SJCRH30 (cell line): Measurements from ENCODE around the gene TTF1. TPM values are rescaled to one million over a fixed set of nuclear protein-coding genes. Genes with fewer than 3 reads are reported as not detected.

Source experiments
- DNase-seq, 2 experiments: peaks; one replicate each; pipeline ENCODE4 v3.0.0-alpha.2; 2015 to 2020
- H3K27ac ChIP-seq: fragments of 250-450 bp; sonication (Bioruptor Pico); 2 replicates; pipeline ENCODE4 v1.5.1; 2020; ENCODE audit warnings: mild to moderate bottlenecking, moderate library complexity
- H3K27me3 ChIP-seq: fragments of 250-450 bp; sonication (Bioruptor Pico); 2 replicates; pipeline ENCODE4 v1.5.1; 2020; ENCODE audit warnings: mild to moderate bottlenecking, moderate library complexity
- H3K36me3 ChIP-seq: fragments of 250-450 bp; sonication (Bioruptor Pico); 2 replicates; pipeline ENCODE4 v1.5.1; 2020; ENCODE audit warnings: mild to moderate bottlenecking, moderate library complexity
- H3K4me1 ChIP-seq: fragments of 250-450 bp; sonication (Bioruptor Pico); 2 replicates; pipeline ENCODE4 v1.5.1; 2020; ENCODE audit warnings: mild to moderate bottlenecking, moderate library complexity
- H3K4me3 ChIP-seq: fragments of 250-450 bp; sonication (Bioruptor Pico); 2 replicates; pipeline ENCODE4 v1.5.1; 2020; ENCODE audit warnings: mild to moderate bottlenecking, moderate library complexity
- H3K9me3 ChIP-seq: fragments of 250-450 bp; sonication (Bioruptor Pico); replicated peaks from 2 replicates; pipeline ENCODE4 v1.5.1; 2020; ENCODE audit warnings: mild to moderate bottlenecking, moderate library complexity
- total RNA-seq: library from RNA; depleted of rRNA; stranded (reverse); fragments of >200 nt; shearing (Covaris generic); gene quantifications from 2 replicates; pipeline ENCODE4 v1.2.3, GENCODE V29; 2014

The TTF1 gene
- total RNA-seq, 1 experiment from 2014 or later, result 25.9 TPM

DNA sequence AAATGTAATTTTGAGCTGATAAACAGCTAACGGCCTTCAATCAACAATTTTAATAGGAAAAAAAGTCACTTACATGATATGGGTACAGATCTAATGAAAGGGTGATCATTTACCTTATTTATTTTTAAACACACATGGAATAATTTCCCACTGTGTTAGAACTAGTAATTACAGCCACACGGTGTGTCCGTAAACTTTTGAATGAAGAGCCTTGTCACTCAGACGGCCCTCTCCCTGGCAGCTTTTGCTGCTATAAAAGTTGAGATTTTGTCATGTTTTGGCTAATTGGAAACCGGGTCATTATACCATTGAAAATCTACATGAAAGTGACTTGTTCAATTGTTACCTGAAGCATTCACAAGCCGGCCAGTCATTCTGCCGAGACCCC, 19.0 kb upstream of the TTF1 start:
- Histone ChIP-seq H3K27ac (no peak overlapping the region), H3K4me1 (no peaks in the 10 kb centered on the region), H3K9me3 (no peaks in the 10 kb centered on the region), H3K27me3 (peaks cover 47% of the 10 kb centered on the region), H3K36me3 (no peaks in the 10 kb centered on the region), H3K4me3 (no peak overlapping the region)
- DNase-seq, result no peak

DNA sequence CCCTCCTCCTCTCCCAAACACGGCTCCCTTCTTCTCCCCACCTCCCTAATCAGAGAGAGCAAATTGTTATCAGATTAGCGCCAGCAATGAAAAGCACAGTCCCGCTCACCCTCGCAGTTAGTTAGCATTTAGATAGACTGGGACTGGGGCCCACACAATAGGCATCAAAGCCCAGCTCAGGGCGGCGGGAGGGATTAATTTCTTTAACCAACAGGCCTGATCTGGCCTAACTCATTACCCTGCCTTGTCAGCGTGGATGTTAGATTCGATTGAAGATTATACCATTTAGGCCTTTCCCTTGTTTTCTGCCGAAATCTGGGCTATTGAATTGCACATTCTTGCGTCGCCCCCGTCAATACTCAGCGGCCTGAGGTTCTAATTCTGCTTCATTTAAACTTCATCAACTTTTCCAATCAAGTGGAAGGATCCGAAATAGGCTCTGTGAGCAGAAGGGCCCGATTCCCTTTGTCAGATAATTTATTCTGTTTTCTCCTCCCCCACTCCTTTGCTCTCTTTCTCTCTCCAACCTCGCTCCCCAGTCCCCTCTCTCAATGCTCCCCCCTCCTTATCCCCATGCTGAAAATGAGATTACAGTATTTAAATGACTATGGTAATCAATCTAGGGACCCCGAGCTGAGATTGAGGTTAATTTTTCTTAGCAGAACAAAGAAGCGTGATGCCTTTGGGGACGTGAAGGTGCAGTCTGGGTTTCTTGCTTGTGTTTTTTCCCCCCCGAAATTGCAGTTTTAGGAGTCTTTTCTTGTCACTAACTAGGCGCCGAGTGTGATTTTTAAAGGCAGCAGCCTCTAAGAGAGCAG, 18.4 kb upstream of the TTF1 start:
- DNase-seq, result no peak
- Histone ChIP-seq H3K4me1 (no peaks in the 10 kb centered on the region), H3K9me3 (no peaks in the 10 kb centered on the region), H3K4me3 (no peak overlapping the region), H3K36me3 (no peaks in the 10 kb centered on the region), H3K27ac (no peak overlapping the region), H3K27me3 (peaks cover 45% of the 10 kb centered on the region)

DNA sequence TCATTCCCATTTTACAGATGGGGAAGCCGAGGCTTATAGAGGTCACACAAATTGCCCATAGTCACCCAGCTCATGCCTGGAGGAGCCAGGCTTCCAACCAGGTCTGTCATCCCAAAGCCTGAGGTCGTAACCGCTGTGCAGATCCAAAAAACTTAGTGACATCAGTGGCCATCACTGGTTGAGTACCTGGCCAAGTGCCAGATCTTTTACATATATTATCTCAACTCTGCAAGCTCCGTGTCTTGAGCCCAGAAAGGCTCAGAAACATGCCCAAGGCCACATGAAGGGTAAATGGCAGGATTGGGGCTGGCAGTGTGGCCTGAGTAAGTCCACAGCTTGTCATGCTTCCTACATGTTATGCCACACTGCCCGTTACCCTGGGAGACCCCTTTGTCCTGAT, 16.9 kb upstream of the TTF1 start:
- H3K4me3 ChIP-seq, result no peak overlapping the region
- no peak overlapping the region for H3K27ac ChIP-seq
- peaks cover 49% of the 10 kb centered on the region for H3K27me3 ChIP-seq
- no peaks in the 10 kb centered on the region for H3K36me3 ChIP-seq
- no peak for DNase-seq
- H3K9me3 ChIP-seq, result no peaks in the 10 kb centered on the region
- no peaks in the 10 kb centered on the region for H3K4me1 ChIP-seq

DNA sequence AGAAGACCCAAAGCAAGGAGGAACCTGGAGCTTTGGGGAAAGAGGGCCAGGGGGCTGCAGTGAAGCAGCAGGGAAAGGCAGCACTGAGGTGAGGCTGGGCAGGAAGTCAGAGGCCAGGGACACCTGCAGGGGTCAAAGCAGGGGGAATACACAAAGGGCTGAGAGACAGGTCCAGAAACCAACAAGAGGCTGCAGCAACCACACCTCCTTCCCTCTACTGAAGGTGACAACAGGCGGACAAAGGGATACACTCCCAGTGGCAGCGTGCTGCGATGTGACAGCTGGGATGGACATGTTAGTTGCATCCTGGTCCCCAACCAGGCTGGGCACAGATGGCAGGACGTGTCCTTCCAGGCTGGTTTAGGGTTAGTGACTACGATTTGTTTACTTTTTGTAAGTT, 15.9 kb upstream of the TTF1 start:
- DNase-seq, result no peak
- Histone ChIP-seq H3K4me1 (no peaks in the 10 kb centered on the region), H3K27ac (no peak overlapping the region), H3K27me3 (peaks cover 50% of the 10 kb centered on the region), H3K9me3 (no peaks in the 10 kb centered on the region), H3K36me3 (no peaks in the 10 kb centered on the region), H3K4me3 (no peak overlapping the region)

DNA sequence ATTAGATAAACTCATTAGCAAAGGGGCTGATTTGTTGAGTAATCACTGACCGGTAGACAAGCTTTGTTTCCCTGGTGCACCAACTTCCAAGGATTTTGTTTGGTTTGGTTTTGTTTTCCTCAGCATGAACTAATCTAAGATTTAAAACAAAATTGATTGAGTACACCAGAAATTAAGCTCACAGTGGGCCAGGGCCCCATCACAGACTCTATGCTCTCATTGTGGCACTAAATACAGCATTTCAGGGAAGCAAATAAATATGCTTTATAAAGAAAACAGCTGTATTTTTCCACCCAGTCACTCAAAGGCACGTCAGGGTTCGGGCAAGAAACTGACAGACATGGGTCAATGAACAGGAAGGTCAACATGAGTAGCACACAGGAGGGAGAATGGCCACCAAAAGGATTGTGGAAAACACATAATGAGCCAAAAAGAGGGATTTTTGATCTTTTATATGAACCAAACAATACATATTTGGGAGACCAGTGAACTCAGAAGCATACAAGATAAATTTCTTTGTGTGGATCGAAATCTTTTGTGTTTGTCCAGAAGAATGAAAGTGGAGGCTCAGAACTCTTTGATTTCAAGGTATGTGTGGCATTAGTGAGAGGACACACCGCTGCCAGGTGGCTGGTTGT, 12.2 kb upstream of the TTF1 start:
- Histone ChIP-seq H3K4me3 (no peak overlapping the region), H3K36me3 (no peaks in the 10 kb centered on the region), H3K27me3 (peaks cover 37% of the 10 kb centered on the region), H3K4me1 (no peaks in the 10 kb centered on the region), H3K9me3 (no peaks in the 10 kb centered on the region), H3K27ac (no peak overlapping the region)
- no peak for DNase-seq

DNA sequence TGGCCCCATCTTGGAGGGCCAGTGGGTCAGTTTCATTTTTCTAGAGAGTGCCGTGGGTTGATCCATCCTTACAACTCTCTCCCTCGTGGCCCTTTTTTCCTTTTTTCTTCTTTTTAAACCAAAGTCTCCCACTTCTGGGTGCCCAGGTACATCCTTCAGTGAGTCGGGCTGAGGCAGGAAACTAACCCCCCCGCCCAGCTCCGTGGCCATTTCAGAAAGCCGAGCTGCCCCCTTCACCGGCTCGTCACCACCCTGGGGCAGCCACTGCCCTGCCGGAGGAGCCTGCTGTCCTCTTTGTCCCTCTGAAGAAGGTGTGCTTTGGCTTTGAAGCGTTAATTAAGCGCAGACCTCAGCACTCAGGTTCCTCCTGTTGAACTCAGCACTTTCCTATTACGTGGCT, 8.5 kb upstream of the TTF1 start:
- Histone ChIP-seq H3K9me3 (no peaks in the 10 kb centered on the region), H3K27ac (no peak overlapping the region), H3K27me3 (peaks cover 30% of the 10 kb centered on the region)

DNA sequence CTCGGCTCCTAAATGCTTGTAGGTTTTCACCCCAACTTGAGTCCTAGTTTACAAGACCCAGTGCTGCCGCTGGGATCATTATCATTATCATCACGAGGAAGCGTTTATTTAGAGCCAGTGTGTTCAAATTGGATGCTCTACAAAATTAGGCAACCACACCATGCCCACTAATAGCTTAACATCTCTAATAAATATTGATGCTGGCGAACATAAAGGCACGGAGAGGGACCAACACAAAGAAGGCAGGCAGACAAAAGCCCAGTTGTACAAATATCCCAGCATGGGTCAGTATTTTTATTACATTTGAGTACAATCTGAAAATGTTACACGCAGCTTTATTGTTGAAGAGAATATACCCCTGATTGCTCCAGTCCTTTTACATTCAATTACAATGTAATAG, 8.1 kb upstream of the TTF1 start:
- no peak overlapping the region for H3K4me3 ChIP-seq
- DNase-seq, result no peak
- no peaks in the 10 kb centered on the region for H3K9me3 ChIP-seq
- H3K4me1 ChIP-seq, result no peaks in the 10 kb centered on the region
- no peaks in the 10 kb centered on the region for H3K36me3 ChIP-seq
- H3K27ac ChIP-seq, result no peak overlapping the region
- H3K27me3 ChIP-seq, result peaks cover 30% of the 10 kb centered on the region

More for the DNA sequence above, 8.5 kb upstream of the TTF1 start:
- no peak for DNase-seq
- Histone ChIP-seq H3K4me1 (no peaks in the 10 kb centered on the region), H3K4me3 (no peak overlapping the region), H3K36me3 (no peaks in the 10 kb centered on the region)

DNA sequence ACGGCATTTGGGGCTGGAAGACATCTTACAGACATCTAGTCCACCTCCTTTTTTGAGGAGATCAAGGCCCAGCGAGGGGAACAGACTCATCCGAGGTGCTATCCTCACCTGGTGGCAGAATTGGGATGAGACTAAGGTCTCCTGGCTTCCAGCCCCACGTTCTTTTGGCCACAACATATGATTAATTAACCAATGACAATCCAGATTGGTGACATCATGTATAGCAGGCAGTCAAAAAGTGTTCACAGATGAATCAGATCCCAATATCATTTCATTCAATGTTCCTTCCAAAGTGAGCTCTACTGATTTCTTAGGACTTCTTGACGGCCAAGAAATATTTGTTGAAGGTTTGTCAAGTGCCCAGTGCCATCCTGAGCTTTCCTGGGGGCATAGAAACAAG, 7.3 kb upstream of the TTF1 start:
- H3K27me3 ChIP-seq, result peaks cover 32% of the 10 kb centered on the region
- H3K27ac ChIP-seq, result no peak overlapping the region

DNA sequence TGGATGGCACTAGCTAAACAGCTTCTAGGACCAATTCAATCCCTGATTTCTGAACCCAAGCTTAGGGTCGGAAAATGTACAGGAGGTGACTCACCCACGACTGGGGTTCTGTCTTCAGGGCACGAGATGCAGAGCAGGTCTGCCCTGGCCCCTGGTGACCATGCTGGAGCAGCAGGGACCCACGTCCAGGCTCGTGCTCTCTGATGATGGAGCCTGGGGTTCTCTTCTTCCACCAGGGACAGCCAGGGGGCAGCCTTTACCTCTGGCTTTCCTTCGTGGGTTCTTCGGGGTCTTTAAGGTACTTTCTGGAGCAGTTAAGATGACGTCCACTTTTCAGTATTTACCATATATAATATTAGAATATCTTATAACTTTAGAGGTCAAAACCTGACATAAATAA, 5.4 kb upstream of the TTF1 start:
- Histone ChIP-seq H3K27me3 (peaks cover 21% of the 10 kb centered on the region; the same call in 1 of the 2 replicates), H3K4me3 (no peak overlapping the region), H3K4me1 (no peaks in the 10 kb centered on the region), H3K36me3 (no peaks in the 10 kb centered on the region), H3K27ac (no peak overlapping the region), H3K9me3 (no peaks in the 10 kb centered on the region)
- DNase-seq, result peak; percentile 22 to 59

More for the DNA sequence above, 7.3 kb upstream of the TTF1 start:
- H3K36me3 ChIP-seq, result no peaks in the 10 kb centered on the region
- no peak overlapping the region for H3K4me3 ChIP-seq
- H3K9me3 ChIP-seq, result no peaks in the 10 kb centered on the region
- no peaks in the 10 kb centered on the region for H3K4me1 ChIP-seq
- DNase-seq, result no peak

DNA sequence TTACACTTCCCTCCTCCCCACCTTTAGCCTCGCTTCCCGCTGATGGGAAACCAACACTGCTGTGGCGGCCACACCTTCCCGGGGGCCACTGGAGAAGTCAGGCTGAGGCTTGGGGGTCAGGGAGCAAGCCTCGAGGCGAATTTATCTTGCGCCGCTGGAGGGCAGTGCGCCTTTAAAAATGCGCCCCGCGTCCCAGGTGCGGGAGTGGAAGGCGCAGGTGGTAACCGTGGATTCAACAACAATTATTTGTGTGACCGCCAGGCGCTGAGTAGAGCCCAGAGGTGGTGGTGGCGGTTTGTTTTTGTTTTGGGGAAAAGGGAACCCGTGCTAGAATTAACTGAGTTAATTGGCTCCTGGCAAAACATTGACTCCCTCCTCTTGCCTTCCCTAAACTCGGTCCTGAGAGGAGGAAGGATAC, 4.5 kb upstream of the TTF1 start:
- Histone ChIP-seq H3K4me1 (no peaks in the 10 kb centered on the region), H3K27me3 (peaks cover 21% of the 10 kb centered on the region; the same call in 1 of the 2 replicates), H3K36me3 (no peaks in the 10 kb centered on the region), H3K27ac (no peak overlapping the region), H3K9me3 (no peaks in the 10 kb centered on the region), H3K4me3 (no peak overlapping the region)
- DNase-seq, result no peak

DNA sequence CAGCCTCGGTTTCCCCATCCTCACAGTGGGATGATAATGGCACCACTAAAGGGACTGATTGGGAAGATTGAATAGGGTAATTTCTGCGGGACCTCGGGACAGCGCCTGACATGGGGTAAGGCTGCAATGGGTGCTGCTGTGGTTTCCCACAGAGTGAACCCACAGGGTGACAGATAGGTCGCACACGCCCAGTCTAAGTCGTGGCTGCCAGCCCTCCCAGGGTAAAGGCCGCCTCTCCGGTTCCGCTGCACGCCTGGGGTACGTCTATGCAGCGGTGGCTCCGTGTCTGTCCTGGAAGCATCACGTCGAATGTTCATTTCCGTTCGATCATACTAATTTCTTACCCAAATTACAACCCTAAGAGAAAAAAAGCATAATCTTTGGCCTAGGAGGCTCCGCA, 4.0 kb upstream of the TTF1 start:
- DNase-seq, result no peak
- Histone ChIP-seq H3K4me3 (no peak overlapping the region), H3K36me3 (no peaks in the 10 kb centered on the region), H3K4me1 (peaks cover 1% of the 10 kb centered on the region), H3K27me3 (peaks cover 20% of the 10 kb centered on the region; the same call in 1 of the 2 replicates), H3K27ac (no peak overlapping the region), H3K9me3 (no peaks in the 10 kb centered on the region)

DNA sequence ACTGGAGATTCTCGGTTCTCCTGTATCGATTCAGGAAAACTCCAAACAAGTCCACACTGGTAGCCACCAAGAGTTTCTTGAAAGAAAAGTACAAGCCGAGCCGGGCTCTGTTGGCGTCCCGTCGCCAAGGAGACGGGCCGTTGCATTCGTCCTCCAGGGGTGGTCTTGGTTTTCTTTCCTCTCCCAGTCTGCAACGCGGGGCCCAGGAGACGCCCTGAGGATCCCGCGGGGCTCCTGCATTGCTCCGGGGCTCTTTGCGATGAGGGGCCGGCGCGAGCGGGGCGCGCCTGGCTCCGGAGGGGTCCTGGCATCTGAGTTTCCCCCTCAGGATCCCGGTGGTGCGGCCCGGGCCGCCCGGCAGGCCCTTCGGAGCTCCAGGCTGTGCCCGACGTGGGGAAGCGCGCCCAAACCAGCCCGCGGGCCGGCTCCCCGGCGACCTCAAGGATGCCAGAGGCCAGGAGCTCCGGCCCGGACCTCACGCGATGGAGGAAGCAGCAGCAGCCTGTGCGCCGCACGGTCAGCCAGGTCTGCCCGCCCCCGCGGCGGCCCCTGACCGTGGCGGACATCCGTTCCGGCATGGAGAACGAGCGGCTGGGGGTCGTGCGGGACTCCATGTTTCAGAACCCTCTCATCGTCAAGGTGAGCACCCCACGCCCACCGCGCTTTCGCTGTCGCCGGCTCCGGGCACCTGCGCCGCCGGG, 3.3 kb upstream of the TTF1 start, which contains the start of gene CFAP77:
CFAP77 (plus strand) TSS at position 384 of the 701 bp plus-strand sequence; CDS start at position 445, 61 bp downstream.
- no peaks in the 10 kb centered on the region for H3K36me3 ChIP-seq
- no peak within 1 kb of the TSS for H3K27ac ChIP-seq
- H3K27me3 ChIP-seq, result peaks cover 14% of the 10 kb centered on the region; the same call in 1 of the 2 replicates
- H3K9me3 ChIP-seq, result no peaks in the 10 kb centered on the region
- H3K4me1 ChIP-seq, result peaks cover 8% of the 10 kb centered on the region
- DNase-seq, result no peak
- no peak within 1 kb of the TSS for H3K4me3 ChIP-seq

DNA sequence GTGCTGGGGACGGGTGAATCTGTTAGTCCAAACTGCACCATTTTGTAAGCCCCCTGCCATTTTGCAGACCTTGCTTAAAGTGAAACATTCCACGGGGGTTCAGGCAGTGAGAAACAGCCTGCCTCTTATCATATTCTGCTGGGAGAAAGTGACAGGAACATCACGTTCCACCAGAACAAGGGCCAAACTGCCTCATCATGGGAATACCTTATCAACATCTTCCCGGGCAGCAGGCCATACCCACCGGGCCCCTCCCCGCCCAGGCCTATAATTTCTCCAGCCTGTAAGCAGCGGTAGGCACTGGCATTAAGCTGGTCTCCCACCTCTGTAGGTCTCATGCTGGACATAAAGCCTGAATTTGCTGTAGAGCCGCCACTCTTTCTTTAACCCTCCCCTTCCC, 1.9 kb upstream of the TTF1 start:
- Histone ChIP-seq H3K36me3 (peaks cover 5% of the 10 kb centered on the region; the same call in 1 of the 2 replicates), H3K4me3 (no peak overlapping the region), H3K9me3 (no peaks in the 10 kb centered on the region), H3K4me1 (peaks cover 18% of the 10 kb centered on the region), H3K27me3 (0 out of 2 replicates have a peak, but pooled peaks cover 5% of the 10 kb centered on the region), H3K27ac (no peak overlapping the region)
- DNase-seq, result no peak

DNA sequence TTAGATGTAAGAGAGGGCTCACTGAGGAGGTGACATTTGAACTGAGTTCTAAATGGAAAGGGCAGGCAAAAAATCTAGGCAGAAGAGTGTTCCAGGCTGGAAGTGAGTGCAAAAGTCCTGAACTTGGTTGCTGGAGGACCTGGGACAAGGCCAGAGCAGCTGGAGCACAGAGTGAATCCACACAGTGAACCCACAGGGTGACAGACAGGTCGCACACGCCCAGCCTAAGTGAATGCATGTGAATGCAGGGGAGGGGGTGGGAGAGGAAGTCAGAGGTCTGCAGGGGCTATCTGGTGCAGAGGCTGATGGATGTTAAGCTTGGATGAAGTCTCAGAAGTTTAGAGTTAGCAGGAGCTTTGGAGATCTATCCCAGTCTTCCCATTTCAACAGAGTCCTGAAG, 556 bp upstream of the TTF1 start:
- DNase-seq, result no peak
- Histone ChIP-seq H3K4me1 (peaks cover 18% of the 10 kb centered on the region), H3K9me3 (no peaks in the 10 kb centered on the region), H3K27ac (no peak overlapping the region), H3K36me3 (peaks cover 10% of the 10 kb centered on the region), H3K27me3 (0 out of 2 replicates have a peak, but pooled peaks cover 5% of the 10 kb centered on the region), H3K4me3 (peak overlapping the region; percentile 72)
